IPS DF 6.9 (cell line): Measurements from ENCODE around the gene NTNG2.

Experiments
- DNase-seq: peaks from one replicate; pipeline ENCODE4 v3.0.0-alpha.2; 2013; ENCODE audit warnings: low read depth, low spot score
- H3K27ac ChIP-seq: one replicate; pipeline ENCODE4 v1.5.1; 2013; ENCODE audit warnings: low read length, control low read depth
- H3K27me3 ChIP-seq: 2 replicates; pipeline ENCODE4 v1.6.1; 2013; ENCODE audit warnings: mild to moderate bottlenecking, low read length; ENCODE audit not compliant: control insufficient read depth, insufficient read depth
- H3K36me3 ChIP-seq: 2 replicates; pipeline ENCODE4 v1.6.1; 2013; ENCODE audit warnings: low read length; ENCODE audit not compliant: control insufficient read depth, insufficient read depth
- H3K4me1 ChIP-seq: 2 replicates; pipeline ENCODE4 v1.6.1; 2013; ENCODE audit warnings: low read length; ENCODE audit not compliant: control insufficient read depth, insufficient read depth
- H3K4me3 ChIP-seq: 2 replicates; pipeline ENCODE4 v1.5.1; 2013; ENCODE audit warnings: mild to moderate bottlenecking, low read length
- H3K9me3 ChIP-seq: 2 replicates; pipeline ENCODE4 v1.6.1; 2013; ENCODE audit warnings: low read length, inconsistent platforms; ENCODE audit not compliant: control insufficient read depth, insufficient read depth
- WGBS: extraction: QIAGEN DNeasy Blood & Tissue Kit; methylation state at CpG from one replicate; pipeline ENCODE4 v1.1.7; 2013; ENCODE audit warnings: mixed read lengths, missing lambda C conversion rate; ENCODE audit not compliant: insufficient read length, insufficient coverage; 5-methylcytosine and 5-hydroxymethylcytosine counted together

NTNG2 gene

DNA sequence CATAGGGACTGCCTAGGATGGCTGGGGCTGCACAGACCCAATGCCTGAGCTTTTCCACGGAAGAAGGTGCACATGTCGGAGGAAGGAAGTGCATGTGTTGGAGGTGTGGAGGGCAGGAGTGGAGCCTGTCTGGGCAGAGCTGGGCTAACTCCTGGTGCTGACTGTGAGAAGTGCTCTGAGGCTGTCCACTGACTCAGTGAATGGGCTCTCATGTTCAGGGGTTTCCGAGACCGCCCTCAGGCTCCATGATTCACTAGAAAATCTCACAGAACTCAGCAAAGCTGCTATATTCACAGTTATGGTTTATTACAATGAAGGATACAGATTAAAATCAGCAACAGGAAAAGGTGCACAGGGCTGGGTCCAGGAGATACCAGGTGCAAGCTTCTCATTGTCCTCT lies 37.2 kb downstream of the NTNG2 start:
- Histone ChIP-seq H3K4me1 (no peaks in the 10 kb centered on the region; the same call in 1 of the 2 replicates), H3K27me3 (no peaks in the 10 kb centered on the region), H3K9me3 (no peaks in the 10 kb centered on the region), H3K4me3 (no peak overlapping the region), H3K36me3 (no peaks in the 10 kb centered on the region), H3K27ac (no peak overlapping the region)
- DNase-seq = no peak
- no CpG with 5 or more reads among the region's 4 CpGs for WGBS

DNA sequence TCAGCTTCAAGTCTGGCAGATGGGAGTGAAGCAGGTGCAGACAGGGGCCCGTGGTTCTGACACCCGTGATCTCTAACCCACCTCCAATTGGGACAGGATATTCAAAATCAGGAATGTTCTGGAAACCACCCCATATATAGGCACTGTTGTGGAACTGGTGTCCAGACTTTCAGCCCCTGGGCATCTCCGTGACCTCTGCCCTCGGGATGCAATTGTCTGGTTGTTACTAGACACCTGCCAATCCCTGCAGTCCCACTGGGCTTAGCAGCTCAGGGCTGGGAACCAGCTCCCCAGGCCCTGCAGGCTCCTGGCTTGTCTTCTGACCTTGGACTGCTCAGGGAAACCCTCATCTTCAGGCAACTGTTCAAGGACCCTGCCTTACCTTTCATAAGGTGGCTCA lies 38.8 kb downstream of the NTNG2 start:
- no CpG with 5 or more reads among the region's 4 CpGs for WGBS
- no peak overlapping the region for H3K4me3 ChIP-seq
- H3K4me1 ChIP-seq = no peaks in the 10 kb centered on the region; the same call in 1 of the 2 replicates
- no peaks in the 10 kb centered on the region for H3K9me3 ChIP-seq
- no peak for DNase-seq
- H3K27me3 ChIP-seq = no peaks in the 10 kb centered on the region
- H3K27ac ChIP-seq = no peak overlapping the region
- H3K36me3 ChIP-seq = no peaks in the 10 kb centered on the region

DNA sequence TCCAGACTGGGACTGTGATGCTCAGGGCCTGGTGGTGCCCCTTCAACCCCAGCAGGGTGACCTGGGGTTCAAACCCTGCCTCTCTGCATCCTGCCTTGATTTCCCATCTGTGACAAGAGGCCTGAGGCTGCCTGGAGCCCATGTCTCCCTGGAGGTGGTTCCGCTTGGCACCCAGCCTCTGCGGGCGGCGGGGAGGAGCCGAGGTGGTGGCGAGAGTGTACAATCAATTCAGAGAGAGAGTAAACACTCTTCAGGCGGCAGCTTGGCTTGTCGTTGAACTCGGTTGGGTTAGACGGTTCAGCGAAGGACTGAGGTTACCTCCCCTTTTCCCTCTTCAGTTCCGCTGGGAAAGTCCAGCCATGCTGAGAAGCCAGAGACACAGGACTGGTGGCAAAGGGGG lies 39.3 kb downstream of the NTNG2 start:
- H3K9me3 ChIP-seq = no peaks in the 10 kb centered on the region
- no peak for DNase-seq
- H3K4me3 ChIP-seq = no peak overlapping the region
- H3K4me1 ChIP-seq = no peaks in the 10 kb centered on the region; the same call in 1 of the 2 replicates
- H3K27ac ChIP-seq = no peak overlapping the region
- no peaks in the 10 kb centered on the region for H3K27me3 ChIP-seq
- WGBS = no CpG with 5 or more reads among the region's 12 CpGs
- H3K36me3 ChIP-seq = no peaks in the 10 kb centered on the region

DNA sequence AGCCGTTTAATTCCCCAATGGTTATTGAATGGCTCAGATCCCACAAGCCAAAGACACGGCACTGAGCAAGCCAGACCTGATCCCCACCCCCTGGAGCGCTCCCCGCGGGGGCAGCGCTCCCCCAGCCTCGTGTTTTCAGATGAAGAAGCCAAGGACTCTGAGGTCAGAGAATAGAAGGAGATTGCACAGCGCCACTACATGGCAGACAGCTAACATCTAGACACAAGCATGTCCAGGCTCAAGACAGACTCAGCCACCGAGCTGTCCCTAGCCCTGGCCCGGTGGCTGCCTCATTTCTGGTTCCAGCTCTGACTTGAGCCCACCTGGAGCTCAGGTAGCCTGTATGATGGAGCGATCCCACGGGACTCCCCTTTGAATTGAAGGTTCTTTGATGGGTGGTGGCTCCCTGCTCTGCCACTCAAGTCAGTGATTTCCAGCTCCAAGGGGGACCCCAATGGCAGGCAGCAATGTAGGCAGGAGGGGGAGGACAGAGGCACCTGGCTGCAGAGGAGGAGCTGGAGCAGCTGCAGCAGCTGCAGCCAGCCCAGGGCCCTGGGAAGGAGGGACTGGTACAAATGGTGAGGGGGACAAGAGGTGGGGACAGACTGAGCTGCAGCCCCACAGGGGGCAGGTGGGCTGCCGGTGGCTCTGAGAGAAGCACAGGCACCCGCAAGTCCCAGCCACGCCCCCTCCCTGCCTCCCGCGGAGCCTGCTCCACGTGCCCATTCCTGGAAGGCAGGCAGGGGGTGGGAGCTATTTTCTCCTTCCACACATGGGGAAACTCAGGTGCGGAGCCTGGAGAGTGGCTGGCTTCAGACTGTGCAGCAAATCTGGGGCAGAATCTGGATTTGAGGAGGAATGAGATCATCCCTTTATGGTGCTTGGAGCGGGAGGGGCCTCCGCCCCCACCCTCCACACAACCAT lies 40.2 kb downstream of the NTNG2 start:
- DNase-seq = no peak
- H3K36me3 ChIP-seq = no peaks in the 10 kb centered on the region
- no peak overlapping the region for H3K27ac ChIP-seq
- H3K27me3 ChIP-seq = no peaks in the 10 kb centered on the region
- no peaks in the 10 kb centered on the region; the same call in 1 of the 2 replicates for H3K4me1 ChIP-seq
- no peaks in the 10 kb centered on the region for H3K9me3 ChIP-seq
- WGBS = no CpG with 5 or more reads among the region's 21 CpGs
- H3K4me3 ChIP-seq = no peak overlapping the region

DNA sequence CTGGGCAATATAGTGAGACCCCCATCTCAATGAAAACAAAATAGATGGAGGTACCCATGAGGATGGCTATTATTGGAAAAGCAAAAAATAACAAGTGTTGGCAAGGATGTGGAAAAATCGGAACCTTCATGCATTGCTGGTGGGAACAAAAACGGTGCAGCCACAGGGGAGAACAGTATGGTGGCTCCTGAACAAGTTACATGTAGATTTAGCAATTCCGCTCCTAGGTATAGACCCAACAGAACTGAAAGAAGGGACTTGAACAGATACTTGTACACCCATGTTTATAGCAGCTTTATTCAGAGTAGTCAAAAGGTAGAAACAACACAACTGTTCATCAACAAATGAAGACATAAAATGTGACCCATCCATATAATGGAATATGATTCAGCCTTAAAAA lies 43.0 kb downstream of the NTNG2 start:
- H3K4me1 ChIP-seq = no peaks in the 10 kb centered on the region; the same call in 1 of the 2 replicates
- DNase-seq = no peak
- no CpG with 5 or more reads among the region's 3 CpGs for WGBS
- H3K9me3 ChIP-seq = no peaks in the 10 kb centered on the region
- H3K27ac ChIP-seq = no peak overlapping the region
- no peaks in the 10 kb centered on the region for H3K36me3 ChIP-seq
- no peak overlapping the region for H3K4me3 ChIP-seq
- no peaks in the 10 kb centered on the region for H3K27me3 ChIP-seq

DNA sequence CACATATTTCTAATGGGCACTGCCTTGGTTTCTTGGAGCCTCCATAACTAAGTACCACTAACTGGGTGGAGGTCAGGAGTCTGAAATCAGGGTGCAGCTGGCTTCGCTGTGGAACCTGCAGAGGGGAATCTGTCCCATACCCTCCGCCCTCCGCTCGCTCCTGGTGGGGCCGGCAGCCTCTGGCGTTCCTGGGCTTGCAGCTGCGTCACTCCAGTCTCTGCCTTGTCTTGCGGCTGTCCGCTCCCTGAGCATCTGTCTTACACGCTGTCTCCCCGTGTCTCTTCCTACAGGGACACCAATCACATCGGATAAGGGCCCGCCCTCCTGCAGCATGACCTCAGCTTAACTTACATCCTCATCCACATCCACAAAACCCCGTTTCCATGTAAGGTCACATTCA lies 45.4 kb downstream of the NTNG2 start:
- DNase-seq = no peak
- Histone ChIP-seq H3K36me3 (no peaks in the 10 kb centered on the region), H3K9me3 (no peaks in the 10 kb centered on the region), H3K4me1 (no peaks in the 10 kb centered on the region; the same call in 1 of the 2 replicates), H3K27ac (no peak overlapping the region), H3K4me3 (no peak overlapping the region), H3K27me3 (no peaks in the 10 kb centered on the region)
- WGBS = no CpG with 5 or more reads among the region's 14 CpGs

DNA sequence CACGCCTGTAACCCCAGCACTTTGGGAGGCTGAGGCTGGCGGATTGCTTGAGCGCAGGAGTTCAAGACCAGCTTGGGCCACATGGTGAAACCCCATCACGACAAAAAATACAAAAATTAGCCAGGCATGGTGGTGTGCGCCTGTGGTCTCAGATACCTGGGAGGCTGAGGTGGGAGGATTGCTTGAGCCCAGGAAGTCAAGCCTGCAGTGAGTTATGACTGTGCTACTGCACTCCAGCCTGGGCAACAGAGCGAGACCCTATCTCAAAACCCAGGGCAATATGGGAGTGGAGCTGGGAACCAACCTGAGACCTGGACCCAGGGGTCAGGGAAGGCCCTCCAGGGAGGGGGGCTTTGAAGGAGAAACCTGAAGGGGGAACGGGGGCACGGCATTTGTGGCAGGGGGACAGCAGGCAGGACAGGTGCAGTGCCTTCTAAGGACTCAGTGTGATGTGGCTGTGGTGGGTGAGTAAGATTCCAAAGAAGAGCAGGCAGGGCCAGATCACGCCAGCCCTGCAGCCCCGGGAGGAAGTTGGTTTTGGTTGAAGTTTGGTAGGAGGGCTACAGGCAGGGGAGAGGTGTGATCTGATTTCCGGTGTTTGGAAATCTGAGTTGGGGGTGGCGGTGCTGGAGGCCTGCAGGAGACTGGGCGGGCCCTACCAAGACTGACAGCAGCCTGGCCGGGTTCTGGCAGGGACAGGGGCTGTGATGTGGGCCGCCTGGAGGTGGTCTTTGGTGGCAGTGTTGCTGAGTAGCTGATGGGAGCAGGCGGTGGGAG lies 46.2 kb downstream of the NTNG2 start:
- no peaks in the 10 kb centered on the region for H3K36me3 ChIP-seq
- H3K27me3 ChIP-seq = no peaks in the 10 kb centered on the region
- no peak overlapping the region for H3K4me3 ChIP-seq
- no peaks in the 10 kb centered on the region for H3K4me1 ChIP-seq
- H3K27ac ChIP-seq = no peak overlapping the region
- H3K9me3 ChIP-seq = no peaks in the 10 kb centered on the region
- DNase-seq = no peak
- no CpG with 5 or more reads among the region's 16 CpGs for WGBS

DNA sequence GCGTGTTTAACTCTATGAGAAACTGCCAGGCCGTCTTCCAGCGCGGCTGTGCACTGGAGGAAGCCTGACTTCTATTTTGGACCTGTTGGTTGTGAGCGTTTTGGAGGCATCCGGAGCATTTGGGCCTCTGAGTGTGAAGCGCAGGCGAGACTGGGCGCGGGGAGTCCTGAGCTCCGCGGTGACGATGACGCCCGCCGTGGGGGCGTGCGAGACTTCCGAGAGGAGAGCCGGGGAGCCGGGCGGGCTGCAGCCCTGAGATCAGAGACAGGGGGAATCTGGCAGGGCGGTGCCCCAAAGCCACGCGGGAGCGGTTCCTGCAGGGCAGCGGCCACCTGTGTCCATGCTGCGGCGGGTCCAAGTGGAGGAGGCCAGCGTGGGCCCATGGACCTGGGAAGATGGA lies 47.4 kb downstream of the NTNG2 start:
- Histone ChIP-seq H3K27ac (no peak overlapping the region), H3K9me3 (no peaks in the 10 kb centered on the region), H3K27me3 (no peaks in the 10 kb centered on the region), H3K4me3 (no peak overlapping the region), H3K36me3 (no peaks in the 10 kb centered on the region), H3K4me1 (0 out of 2 replicates have a peak, but pooled peaks cover 1% of the 10 kb centered on the region)
- no CpG with 5 or more reads among the region's 30 CpGs for WGBS
- DNase-seq = no peak

DNA sequence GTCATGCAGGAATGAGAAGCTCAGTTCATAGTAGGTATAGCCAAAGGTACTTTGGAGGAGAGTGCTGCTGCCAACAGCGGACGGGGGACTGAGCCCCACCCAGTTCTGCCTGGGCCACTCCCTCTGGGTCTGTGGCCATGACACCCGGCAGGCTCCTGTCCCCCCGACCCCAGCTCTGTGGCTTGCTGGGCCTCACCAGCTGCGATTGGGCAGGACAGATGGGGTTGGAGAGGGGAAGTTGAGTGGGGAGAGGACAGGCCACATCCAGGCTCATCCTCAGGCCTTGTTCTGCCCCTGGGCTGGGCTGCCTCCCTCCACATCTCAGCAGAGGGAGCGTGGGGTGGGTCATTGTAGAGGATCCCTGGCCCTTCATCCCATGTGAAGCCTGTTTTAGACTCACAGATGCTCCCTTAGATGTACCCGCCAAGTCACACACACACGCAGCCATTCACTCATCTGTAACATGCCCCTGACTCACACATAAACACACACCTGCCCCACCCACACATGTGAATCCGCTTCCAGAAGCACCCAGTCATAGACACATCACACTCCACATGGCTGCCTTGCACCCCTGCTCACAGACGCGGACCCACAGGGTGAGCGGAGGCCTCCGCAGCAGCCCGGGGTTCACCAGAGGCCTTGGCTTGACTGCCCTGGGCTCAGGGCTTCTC lies 48.8 kb downstream of the NTNG2 start:
- Histone ChIP-seq H3K27ac (no peak overlapping the region), H3K27me3 (no peaks in the 10 kb centered on the region)
- no CpG with 5 or more reads among the region's 14 CpGs for WGBS

DNA sequence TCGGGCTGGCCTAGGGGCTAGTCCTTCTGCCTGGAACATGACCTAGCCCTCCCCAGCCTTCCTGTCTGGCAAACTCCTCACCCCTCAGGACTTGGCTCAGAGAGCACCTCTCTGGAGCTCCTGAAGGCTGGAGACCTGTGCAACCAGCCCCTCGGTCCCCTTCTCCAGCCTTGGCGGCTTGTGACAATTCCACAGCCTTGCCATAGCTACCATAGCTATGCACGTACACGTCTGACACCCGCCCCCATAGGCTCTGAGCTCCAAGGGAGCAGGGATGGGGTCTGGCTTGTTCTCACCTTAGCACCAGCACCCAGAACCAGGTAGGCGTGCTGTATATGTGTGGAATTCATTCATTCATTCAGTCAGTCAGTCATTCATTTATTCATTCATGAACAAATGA lies 49.7 kb downstream of the NTNG2 start:
- no peak for DNase-seq
- no peaks in the 10 kb centered on the region for H3K9me3 ChIP-seq
- H3K36me3 ChIP-seq = no peaks in the 10 kb centered on the region
- WGBS = no CpG with 5 or more reads among the region's 7 CpGs
- no peak overlapping the region for H3K27ac ChIP-seq
- 0 out of 2 replicates have a peak, but pooled peaks cover 1% of the 10 kb centered on the region for H3K4me1 ChIP-seq
- H3K27me3 ChIP-seq = no peaks in the 10 kb centered on the region
- H3K4me3 ChIP-seq = no peak overlapping the region

More for the DNA sequence above, 48.8 kb downstream of the NTNG2 start:
- no peaks in the 10 kb centered on the region for H3K9me3 ChIP-seq
- H3K36me3 ChIP-seq = no peaks in the 10 kb centered on the region
- no peak overlapping the region for H3K4me3 ChIP-seq
- DNase-seq = no peak
- 0 out of 2 replicates have a peak, but pooled peaks cover 1% of the 10 kb centered on the region for H3K4me1 ChIP-seq
